ENCODE data around the gene PLA2G4A.

Gene PLA2G4A

GRCh38 chr1:186834399-186834958, 5.7 kb downstream of the PLA2G4A start:
- DNase-seq, result no peak

- DNase-seq, result no peak
Measured at GRCh38 chr1:186835448-186835847, 6.7 kb downstream of the PLA2G4A start.

GRCh38 chr1:186837806-186838205, 9.1 kb downstream of the PLA2G4A start:
- DNase-seq, result no peak

GRCh38 chr1:186838380-186839040, 9.8 kb downstream of the PLA2G4A start:
- DNase-seq, result no peak

DNA sequence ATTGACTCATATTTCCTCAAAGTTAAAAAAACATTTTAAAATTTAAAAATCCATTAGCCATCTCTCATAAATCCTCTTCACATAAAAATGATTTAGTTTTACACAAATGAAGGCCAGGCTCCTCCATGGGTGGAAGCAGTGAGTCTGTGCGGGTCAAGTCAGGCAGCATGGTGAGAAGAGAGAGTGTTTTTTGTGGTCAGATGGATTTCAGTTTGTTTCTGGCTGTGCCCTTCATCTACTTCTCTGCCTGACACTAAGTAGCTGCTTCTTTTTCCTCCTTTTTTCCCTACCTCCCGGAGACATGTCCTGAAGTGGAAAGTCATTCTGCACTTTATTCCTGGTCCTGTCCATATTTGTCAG, 10.3 kb downstream of the PLA2G4A start:
- DNase-seq, result no peak

DNA sequence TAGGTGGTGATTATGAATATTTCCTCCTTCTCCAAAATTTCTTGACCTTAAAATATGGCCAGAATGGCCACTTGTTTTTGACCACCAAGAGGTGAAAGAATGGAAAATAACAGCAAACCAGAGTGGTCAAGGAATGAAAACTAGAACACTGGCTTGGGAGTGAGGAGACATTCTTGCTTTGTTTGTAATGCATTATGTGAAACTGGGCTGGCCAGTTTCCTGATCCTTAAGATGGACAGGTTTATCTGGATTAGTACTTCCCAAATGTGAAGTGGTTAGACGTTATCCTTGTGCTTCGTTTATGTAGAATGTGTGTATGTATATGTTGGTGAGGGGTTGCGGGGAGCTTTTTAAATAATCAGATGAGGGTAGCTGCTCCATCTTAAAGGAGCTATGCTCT, 12.8 kb downstream of the PLA2G4A start:
- no peak for DNase-seq

- no peak for DNase-seq
Measured at GRCh38 chr1:186842547-186842946, 13.8 kb downstream of the PLA2G4A start.

DNA sequence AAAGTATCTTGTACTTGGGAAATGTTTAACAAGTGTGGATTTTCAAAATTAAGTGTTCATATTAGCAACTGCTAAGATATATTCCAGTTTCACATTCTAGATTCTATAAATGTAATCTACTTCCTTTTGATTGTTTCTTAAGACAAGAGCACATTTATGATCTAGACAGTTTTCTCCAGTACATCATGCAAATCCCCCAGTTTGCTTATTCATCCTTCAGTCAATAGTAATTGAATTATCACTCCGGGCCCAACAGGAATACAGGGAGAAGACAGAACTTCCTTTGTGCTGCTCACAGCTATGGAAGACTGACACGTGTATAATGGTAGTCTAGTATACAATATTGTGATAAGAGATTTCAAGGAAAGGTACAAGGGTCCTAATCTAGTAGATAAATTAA, 14.5 kb downstream of the PLA2G4A start:
- DNase-seq, result no peak

DNA sequence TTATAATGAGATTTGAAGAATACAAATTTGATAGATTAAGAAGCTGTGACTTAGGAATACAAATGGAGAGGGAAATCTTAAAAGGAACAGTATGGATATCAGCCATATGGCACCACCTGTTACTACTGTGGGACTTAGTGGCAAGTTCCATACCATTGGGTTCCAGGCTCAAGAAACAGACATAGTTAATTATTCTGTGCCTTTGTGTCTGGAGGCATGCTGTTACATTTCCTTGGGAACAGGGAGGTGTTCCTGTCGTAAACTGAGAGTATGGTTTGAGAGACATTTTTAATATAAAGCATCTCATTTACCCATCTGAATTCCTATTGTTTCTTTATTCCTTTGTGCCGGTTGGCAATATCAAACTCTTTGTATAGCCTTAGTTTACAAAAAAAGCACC, 15.2 kb downstream of the PLA2G4A start:
- no peak for DNase-seq

- no peak for DNase-seq
Measured at GRCh38 chr1:186845576-186846210, 16.9 kb downstream of the PLA2G4A start.

- DNase-seq, result no peak
Measured at GRCh38 chr1:186848509-186849130, 19.9 kb downstream of the PLA2G4A start.

- no peak for DNase-seq
Measured at GRCh38 chr1:186849271-186849671, 20.5 kb downstream of the PLA2G4A start.

GRCh38 chr1:186849826-186850225, 21.1 kb downstream of the PLA2G4A start:
- no peak for DNase-seq

DNA sequence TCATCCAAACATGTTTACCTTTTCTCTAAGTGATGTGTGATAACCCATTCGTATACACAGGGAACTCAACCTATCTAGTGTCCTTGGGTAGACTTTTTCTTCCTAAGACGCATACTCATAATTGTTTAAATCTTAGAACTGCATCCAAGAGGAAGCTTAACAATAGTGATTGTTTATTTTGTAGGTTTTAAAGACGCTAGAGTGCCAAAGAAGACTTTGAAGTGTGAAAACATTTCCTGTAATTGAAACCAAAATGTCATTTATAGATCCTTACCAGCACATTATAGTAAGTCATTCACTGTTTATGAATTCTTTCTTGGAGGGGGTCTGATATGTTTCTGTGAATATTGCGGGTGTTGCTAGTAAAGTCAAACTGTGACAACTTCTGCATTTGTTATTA, 25.4 kb downstream of the PLA2G4A start:
- DNase-seq, result no peak

DNA sequence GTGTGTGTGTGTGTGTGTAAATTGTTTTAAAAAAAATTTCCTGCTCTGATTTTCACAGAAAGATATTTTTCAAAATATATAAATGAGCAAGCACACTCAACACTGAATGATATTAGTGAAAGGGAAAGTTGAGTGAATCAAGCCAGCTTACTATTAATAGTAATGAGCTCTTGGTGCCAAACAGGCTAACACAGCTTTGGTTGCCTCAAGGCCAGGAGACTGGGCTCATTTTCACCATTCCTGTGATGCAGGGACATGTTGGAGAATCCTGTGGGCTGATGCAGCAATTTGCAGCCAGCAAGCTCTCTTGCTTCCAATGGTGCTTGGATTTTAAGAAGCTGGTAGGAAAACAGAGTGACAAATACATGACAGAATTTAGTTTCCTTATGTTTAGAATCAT, 30.2 kb downstream of the PLA2G4A start:
- DNase-seq, result no peak

DNA sequence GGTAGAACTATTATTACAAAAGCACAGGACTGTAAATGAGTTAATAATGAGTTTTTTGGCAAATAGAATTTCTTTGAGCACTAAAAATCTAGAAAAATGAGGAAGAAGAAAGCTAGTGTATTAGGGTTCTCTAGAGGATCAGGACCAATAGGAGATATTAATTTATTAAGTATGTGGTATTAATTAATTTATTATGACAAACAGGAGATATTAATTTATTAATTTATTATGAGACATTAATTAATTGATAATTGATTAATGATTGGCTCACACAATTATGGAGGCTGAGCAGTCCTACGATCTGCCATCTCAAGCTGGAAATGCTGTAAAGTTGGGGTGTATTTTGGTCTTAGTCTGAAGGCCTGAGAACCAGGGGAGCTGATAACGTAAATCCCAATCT, 31.2 kb downstream of the PLA2G4A start:
- DNase-seq, result no peak

- no peak for DNase-seq
Measured at GRCh38 chr1:186864296-186864695, 35.5 kb downstream of the PLA2G4A start.

DNA sequence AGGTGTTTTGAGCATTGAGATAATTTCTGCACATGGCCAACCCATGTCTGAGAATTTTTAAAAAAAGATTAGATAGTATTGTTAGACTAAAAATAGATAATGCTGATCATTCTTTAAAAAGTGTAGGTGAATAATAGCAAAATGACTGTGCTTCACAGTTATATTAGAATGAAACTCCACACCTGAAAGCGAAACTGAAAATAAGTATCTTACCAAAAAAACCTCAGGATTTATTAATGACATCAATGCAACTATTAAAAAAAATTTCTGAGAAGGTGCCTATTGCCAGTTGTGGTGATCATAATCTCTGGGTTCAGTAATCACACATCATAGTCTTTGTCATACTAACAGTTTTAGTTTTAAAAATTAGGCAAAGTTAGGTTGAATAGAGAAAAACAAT, 36.5 kb downstream of the PLA2G4A start:
- no peak for DNase-seq

DNA sequence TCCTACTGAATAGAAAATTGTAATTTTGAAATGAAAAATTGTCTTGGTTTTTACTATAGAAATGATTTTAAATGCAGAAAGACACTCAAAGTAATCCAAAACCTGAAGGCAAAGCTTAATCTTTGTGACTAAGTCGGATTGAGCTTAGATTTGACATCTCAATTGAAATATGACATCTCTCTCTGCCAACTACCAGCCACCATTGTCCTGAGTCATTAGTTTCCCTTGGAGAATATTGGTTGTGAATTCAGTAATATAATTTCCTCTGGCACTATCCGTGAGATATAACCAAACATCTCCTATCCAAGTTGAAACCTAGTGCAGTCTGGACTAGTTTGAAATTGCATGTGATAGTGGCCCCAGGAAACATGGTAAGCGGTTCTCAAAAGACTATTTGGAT, 37.1 kb downstream of the PLA2G4A start:
- DNase-seq, result no peak

DNA sequence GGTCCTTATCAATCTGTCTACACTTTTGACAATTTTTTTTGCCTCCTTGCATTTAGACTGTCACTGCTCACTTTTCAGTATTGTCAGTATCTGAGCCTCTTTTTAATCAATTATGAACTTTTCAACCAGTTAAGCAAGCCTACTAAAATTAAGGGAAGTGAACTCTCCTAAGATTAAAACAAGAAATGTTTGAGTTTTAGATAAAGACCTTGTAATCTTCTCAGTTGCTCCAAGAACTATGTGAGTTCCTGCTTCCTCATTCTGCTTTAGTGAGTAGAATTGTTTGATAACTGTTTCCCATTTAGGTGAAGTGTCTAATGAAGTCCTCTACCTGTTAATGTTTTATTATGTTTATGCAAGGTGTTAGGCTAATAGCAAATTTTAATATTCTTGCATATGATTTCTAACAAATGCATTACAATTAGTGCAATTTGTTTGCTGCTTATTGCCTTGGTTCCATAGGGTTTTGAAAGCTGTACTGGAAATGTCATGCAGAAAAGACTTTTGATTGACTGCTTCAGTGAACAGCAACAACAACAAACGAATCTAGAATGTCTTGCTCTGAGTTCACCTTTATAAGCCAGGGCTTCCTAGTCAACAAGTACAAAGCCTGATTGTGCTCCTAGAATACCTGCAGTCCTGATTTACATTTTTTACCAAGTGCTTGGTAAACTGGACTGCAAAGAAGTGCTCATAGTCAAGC, 40.9 kb downstream of the PLA2G4A start:
- DNase-seq, result no peak

- no peak for DNase-seq
Measured at GRCh38 chr1:186871784-186872183, 43.0 kb downstream of the PLA2G4A start.

DNA sequence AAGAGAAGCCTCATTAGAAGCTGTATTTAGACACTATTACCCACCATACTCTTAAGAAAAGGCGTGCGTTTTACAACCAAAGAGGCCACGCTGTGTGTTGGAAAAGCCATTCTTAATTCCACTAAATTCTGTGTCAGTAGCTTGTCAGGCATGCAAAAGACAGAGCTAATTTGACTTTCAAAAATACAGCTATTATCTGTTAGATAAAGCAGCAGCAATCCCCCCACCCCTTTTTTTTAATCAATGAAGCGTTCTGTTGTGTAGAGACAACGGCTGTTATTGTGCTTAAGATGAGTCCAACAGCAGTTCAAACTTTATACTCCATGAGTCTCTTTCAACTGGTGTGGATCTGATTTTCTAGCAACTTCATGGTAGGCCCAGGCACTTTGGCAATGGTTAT, 43.5 kb downstream of the PLA2G4A start:
- no peak for DNase-seq

DNA sequence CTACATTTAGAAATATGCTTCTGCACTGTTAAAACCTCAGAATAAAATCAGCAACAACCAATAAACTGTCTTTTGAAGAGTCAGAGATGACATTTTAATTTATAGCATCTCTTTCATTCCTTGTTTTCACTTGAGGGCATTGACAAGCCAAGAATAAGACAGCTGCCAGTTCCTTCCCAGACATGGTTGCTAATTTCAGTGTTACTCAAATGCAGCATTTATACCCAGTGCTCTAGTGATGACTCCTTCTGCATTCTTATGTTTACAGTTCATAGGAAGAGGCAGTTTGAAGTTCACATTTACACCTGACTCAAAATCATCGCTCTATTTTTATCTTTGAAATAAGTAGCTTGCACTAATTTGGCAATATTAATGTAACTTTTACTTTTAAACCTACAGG, 44.9 kb downstream of the PLA2G4A start:
- DNase-seq, result no peak
